H1 (cell line): Measurements from ENCODE around the gene MYPN. TPM values are rescaled to one million over a fixed set of nuclear protein-coding genes. Genes with fewer than 3 reads are reported as not detected.

Source experiments
- CTCF ChIA-PET: fragments of 300-600 bp; sonication (Branson Sonifier 250); formaldehyde crosslinking; loops from one replicate; lab custom pipeline; 2021; ENCODE audit not compliant: partially characterized antibody; lab: Charles Lee
- POLR2A ChIA-PET: fragments of 300-600 bp; sonication (Branson Sonifier 250); formaldehyde crosslinking; loops from one replicate; lab custom pipeline; 2021; ENCODE audit warnings: inconsistent platforms; ENCODE audit not compliant: partially characterized antibody; lab: Charles Lee
- DNase-seq, 2 experiments: peaks; one replicate each; pipeline versions ENCODE4 v3.0.0 to v3.0.0-alpha.2; 2010 to 2022; ENCODE audit warnings: low spot score in 2 of 2, low read depth in 1 of 2, mixed read lengths in 1 of 2
- FAIRE-seq: peaks from 2 replicates; lab custom pipeline; 2011; peaks lifted over from hg19 to GRCh38; lab: Jason Lieb, UNC
- H2AFZ ChIP-seq: 2 replicates; pipeline ENCODE4 v1.8.1; 2012; ENCODE audit warnings: low read length, inconsistent platforms
- H2AK5ac ChIP-seq: 2 replicates; pipeline ENCODE4 v1.6.1; 2013; ENCODE audit warnings: low read depth, low read length
- H2BK120ac ChIP-seq: replicated peaks from 2 replicates; pipeline ENCODE3; 2013; ENCODE audit warnings: low read depth, low read length, inconsistent platforms
- H2BK12ac ChIP-seq: 2 replicates; pipeline ENCODE4 v1.6.1; 2013; ENCODE audit warnings: low read depth, low read length
- H2BK15ac ChIP-seq: 2 replicates; pipeline ENCODE4 v1.6.1; 2013; ENCODE audit warnings: low read length
- H2BK20ac ChIP-seq: 2 replicates; pipeline ENCODE4 v1.6.1; 2013; ENCODE audit warnings: low read length
- H2BK5ac ChIP-seq: 2 replicates; pipeline ENCODE4 v1.6.1; 2013; ENCODE audit warnings: low read depth, low read length
- H3K14ac ChIP-seq: 2 replicates; pipeline ENCODE4 v1.6.1; 2013; ENCODE audit warnings: inconsistent platforms; ENCODE audit not compliant: insufficient read length
- H3K18ac ChIP-seq: 2 replicates; pipeline ENCODE4 v1.6.1; 2013; ENCODE audit warnings: low read length; ENCODE audit errors: extremely low read depth
- H3K23ac ChIP-seq: 2 replicates; pipeline ENCODE4 v1.6.1; 2013; ENCODE audit warnings: inconsistent platforms; ENCODE audit not compliant: insufficient read length
- H3K23me2 ChIP-seq: 2 replicates; pipeline ENCODE4 v1.6.1; 2013; ENCODE audit warnings: low read depth, low read length
- H3K27ac ChIP-seq: 2 replicates; pipeline ENCODE4 v1.6.1; 2011; ENCODE audit warnings: low read depth, low read length, inconsistent platforms
- H3K27me3 ChIP-seq, 4 experiments: replicated peaks in 1 of 4; 1 replicate in 1 of 4; 2 replicates in 3 of 4; pipeline versions ENCODE4 v1.6.1 to v1.8.1; 2011 to 2013; ENCODE audit warnings: low read length in 3 of 4, mild to moderate bottlenecking in 3 of 4, inconsistent platforms in 2 of 4, mixed read lengths in 2 of 4, moderate library complexity in 1 of 4; ENCODE audit not compliant: control insufficient read depth in 3 of 4, insufficient read depth in 3 of 4; ENCODE audit errors: extremely low read depth in 1 of 4
- H3K36me3 ChIP-seq, 4 experiments: 2 replicates each; pipeline versions ENCODE4 v1.6.1 to v1.8.1; 2011 to 2013; ENCODE audit warnings: mild to moderate bottlenecking in 4 of 4, low read length in 3 of 4, moderate library complexity in 2 of 4, control low read depth in 1 of 4, inconsistent platforms in 1 of 4; ENCODE audit not compliant: insufficient read depth in 4 of 4, control insufficient read depth in 2 of 4
- H3K4ac ChIP-seq: replicated peaks from 2 replicates; pipeline ENCODE3; 2013; ENCODE audit warnings: low read length, low read depth, mixed read lengths, inconsistent platforms; ENCODE audit not compliant: insufficient read length
- H3K4me1 ChIP-seq, 4 experiments: replicated peaks in 1 of 4; 1 replicate in 1 of 4; 2 replicates in 3 of 4; pipeline versions ENCODE4 v1.6.1 to v1.8.1; 2011 to 2013; ENCODE audit warnings: low read length in 3 of 4, inconsistent platforms in 2 of 4, mixed read lengths in 1 of 4; ENCODE audit not compliant: insufficient read depth in 4 of 4, control insufficient read depth in 3 of 4
- H3K4me2 ChIP-seq, 2 experiments: 2 replicates each; pipeline versions ENCODE4 v1.6.1 to v1.8.1; 2011 to 2013; ENCODE audit warnings: low read depth in 2 of 2, low read length in 2 of 2, control low read depth in 1 of 2, inconsistent platforms in 1 of 2, mild to moderate bottlenecking in 1 of 2; ENCODE audit not compliant: insufficient read depth in 1 of 2
- H3K4me3 ChIP-seq, 4 experiments: fragments of 200-600, 300-600 bp in 1 of 4; sonication (generic), shearing (Covaris generic), sonication (Bioruptor Twin) in 1 of 4; 2 replicates each; pipeline versions ENCODE4 v1.5.1 to v1.8.1; 2011 to 2016; ENCODE audit warnings: low read length in 4 of 4, low read depth in 3 of 4, control low read depth in 2 of 4, inconsistent platforms in 2 of 4, mild to moderate bottlenecking in 2 of 4, mixed read lengths in 1 of 4, moderate library complexity in 1 of 4; ENCODE audit not compliant: insufficient read depth in 2 of 4; ENCODE audit errors: extremely low read depth in 1 of 4
- H3K56ac ChIP-seq: replicated peaks from 2 replicates; pipeline ENCODE3; 2013; ENCODE audit warnings: low read depth, mild to moderate bottlenecking, mixed read lengths, low read length, inconsistent platforms; ENCODE audit not compliant: insufficient read length
- H3K79me1 ChIP-seq: 2 replicates; pipeline ENCODE4 v1.6.1; 2013; ENCODE audit warnings: low read depth, low read length, control low read depth
- H3K79me2 ChIP-seq, 2 experiments: 2 replicates each; pipeline versions ENCODE4 v1.6.1 to v1.8.1; 2012 to 2013; ENCODE audit warnings: low read length in 2 of 2, mild to moderate bottlenecking in 2 of 2, inconsistent platforms in 1 of 2; ENCODE audit not compliant: insufficient read depth in 2 of 2, control insufficient read depth in 1 of 2
- H3K9ac ChIP-seq, 4 experiments: replicated peaks in 1 of 4; 1 replicate in 1 of 4; 2 replicates in 3 of 4; pipeline versions ENCODE4 v1.6.1 to v1.8.1; 2011 to 2013; ENCODE audit warnings: low read depth in 3 of 4, low read length in 3 of 4, control low read depth in 2 of 4, mild to moderate bottlenecking in 2 of 4, moderate library complexity in 2 of 4, inconsistent platforms in 1 of 4; ENCODE audit errors: extremely low read depth in 1 of 4
- H3K9me3 ChIP-seq, 2 experiments: 2 replicates each; pipeline versions ENCODE4 v1.6.1 to v1.8.1; 2012 to 2013; ENCODE audit warnings: mild to moderate bottlenecking in 2 of 2, moderate library complexity in 2 of 2, control low read depth in 1 of 2, inconsistent platforms in 1 of 2, low read depth in 1 of 2, low read length in 1 of 2, mixed read lengths in 1 of 2; ENCODE audit not compliant: insufficient read depth in 2 of 2
- H4K20me1 ChIP-seq, 2 experiments: replicated peaks in 1 of 2; 2 replicates each; pipeline versions ENCODE3 to v1.8.1; 2011 to 2013; ENCODE audit warnings: inconsistent platforms in 2 of 2, low read length in 2 of 2, mild to moderate bottlenecking in 1 of 2; ENCODE audit not compliant: insufficient read depth in 2 of 2, control insufficient read depth in 1 of 2
- H4K5ac ChIP-seq: 2 replicates; pipeline ENCODE4 v1.6.1; 2013; ENCODE audit warnings: low read length, low read depth, mixed read lengths, inconsistent platforms; ENCODE audit not compliant: insufficient read length
- H4K8ac ChIP-seq: 2 replicates; pipeline ENCODE4 v1.8.0; 2013; ENCODE audit warnings: mild to moderate bottlenecking, moderate library complexity, low read length, inconsistent platforms; ENCODE audit not compliant: insufficient read depth; ENCODE audit errors: extremely low read depth
- H4K91ac ChIP-seq: replicated peaks from 2 replicates; pipeline ENCODE3; 2013; ENCODE audit warnings: low read length, mixed read lengths, inconsistent platforms; ENCODE audit not compliant: insufficient read length
- CTCF ChIP-seq, 3 experiments: IDR thresholded peaks; 1 replicate in 2 of 3; 2 replicates in 1 of 3; pipeline versions ENCODE4 v1.5.1 to v1.6.1; 2011; ENCODE audit warnings: low read length in 3 of 3, mild to moderate bottlenecking in 3 of 3, inconsistent platforms in 2 of 3, low read depth in 1 of 3, moderate library complexity in 1 of 3; ENCODE audit not compliant: insufficient read depth in 1 of 3; ENCODE audit errors: control extremely low read depth in 1 of 3
- RAD21 ChIP-seq, 2 experiments: IDR thresholded peaks in 1 of 2; conservative IDR thresholded peaks in 1 of 2; 2 replicates each; pipeline ENCODE4 v1.6.1; 2011; ENCODE audit warnings: low read depth in 2 of 2, low read length in 2 of 2, improper control_type of control experiment in 1 of 2, inconsistent platforms in 1 of 2, mild to moderate bottlenecking in 1 of 2, moderate library complexity in 1 of 2
- WGBS, 2 experiments: shearing (Covaris generic) in 1 of 2; methylation state at CpG; one replicate each; pipeline versions ENCODE4 v1.1.6 to v1.1.7; 2013 to 2015; ENCODE audit warnings: low lambda C conversion rate in 2 of 2, mixed read lengths in 2 of 2, inconsistent platforms in 1 of 2, low coverage in 1 of 2, missing lambda C conversion rate in 1 of 2; ENCODE audit not compliant: insufficient replicate concordance in 2 of 2, insufficient coverage in 1 of 2, insufficient read length in 1 of 2; ENCODE audit errors: extremely low coverage in 1 of 2, missing lambda C conversion rate in 1 of 2; 5-methylcytosine and 5-hydroxymethylcytosine counted together
- polyA plus RNA-seq, 7 experiments: library from polyadenylated mRNA; depleted of rRNA in 3 of 7; stranded (reverse) in 5 of 7; unstranded in 2 of 7; fragments of >200 nt in 5 of 7; fragments of 200-250 nt in 2 of 7; gene quantifications; 1 replicate in 5 of 7; 2 replicates in 1 of 7; 4 replicates in 1 of 7; pipeline versions ENCODE4 v1.2.1 to v1.2.3, GENCODE V29; 2011 to 2013; ENCODE audit warnings: missing spikeins in 2 of 7, mixed read lengths in 2 of 7
- total RNA-seq: library from RNA; stranded (reverse); fragmentation: NEBNext Ultra II Directional; extraction: Animal tissue kit (Norgen Biotek cat#: 25700); gene quantifications from 2 replicates; pipeline ENCODE4 v1.2.1, GENCODE V29; 2021
- TF ChIP-seq, protein P1 (sequence below): IDR thresholded peaks from 2 replicates; pipeline ENCODE4 v1.6.1; 2011; ENCODE audit warnings: low read depth, mild to moderate bottlenecking, low read length; ENCODE audit not compliant: insufficient read depth

Gene MYPN
- total and polyA plus RNA-seq, 2 of the 8 experiments (the other 6 are each of a cell fraction or from before 2014, with no cell fraction given): not detected

DNA sequence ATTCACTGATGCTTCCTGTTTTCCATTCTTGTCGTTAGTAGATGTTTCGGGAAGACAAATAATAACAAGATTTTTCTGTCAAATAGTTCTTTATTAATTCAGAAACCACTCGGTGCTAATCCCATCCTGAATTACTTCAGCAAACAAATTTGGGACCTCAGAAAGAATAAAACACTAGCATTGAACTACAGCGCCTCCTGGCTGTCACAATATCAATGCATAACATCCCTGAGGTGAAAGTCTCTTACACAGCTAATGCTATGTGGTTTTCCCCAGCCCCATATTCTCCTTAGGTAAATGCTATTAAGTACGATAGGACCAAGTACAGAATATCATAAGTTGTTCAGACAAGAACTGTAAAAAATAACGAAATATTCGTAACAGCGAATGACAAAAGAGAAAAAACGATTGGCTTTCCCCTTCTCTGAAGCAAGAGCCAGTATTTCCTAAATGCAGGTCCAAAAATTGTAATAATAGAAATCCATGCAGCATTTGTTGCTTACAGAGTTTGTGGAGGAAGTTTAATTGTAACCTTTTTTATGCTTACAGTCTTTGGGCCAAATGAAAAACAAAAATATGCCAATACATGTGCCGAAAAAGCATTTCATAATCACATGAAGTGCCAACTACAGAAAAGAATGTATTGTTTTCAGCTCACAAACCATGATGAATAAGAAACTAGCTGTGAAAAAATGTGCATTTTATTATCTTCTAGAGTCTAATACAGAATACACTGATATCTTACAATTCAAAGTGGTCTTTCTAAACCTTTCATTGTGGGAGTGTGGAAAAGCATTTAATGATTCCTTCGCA lies 47.3 kb downstream of the MYPN start:
- H3K79me1 ChIP-seq: no peaks in the 10 kb centered on the region
- no peaks in the 10 kb centered on the region for H3K27me3 ChIP-seq
- H3K18ac ChIP-seq: no peak overlapping the region
- H3K56ac ChIP-seq: no peak overlapping the region
- no peak overlapping the region for H2BK5ac ChIP-seq
- peaks cover 0 to 12% (median 9%) of the 10 kb centered on the region in 4 experiments; a peak in 5 of 7 replicates for H3K4me1 ChIP-seq
- no peak overlapping the region for H4K8ac ChIP-seq
- no peak for FAIRE-seq
- no peak overlapping the region for H2AK5ac ChIP-seq
- no peak overlapping the region for H2BK120ac ChIP-seq
- no peak overlapping the region for H2BK20ac ChIP-seq
- no peak overlapping the region for H4K91ac ChIP-seq
- no peak overlapping the region for H2AFZ ChIP-seq
- H2BK12ac ChIP-seq: no peak overlapping the region
- no peak for DNase-seq
- H4K5ac ChIP-seq: no peak overlapping the region
- no peak overlapping the region for H3K4ac ChIP-seq
- ChIA-PET POLR2A (interaction anchor here (0.7 to 1.1 kb wide), 4 partner anchors 84 to 213 kb away, joined by 3 to 4 read pairs (median 3); partner anchors contain the start of gene HNRNPH3), CTCF (interaction anchor here (0.5 to 7.3 kb wide), 38 partner anchors 8 to 368 kb away, joined by 3 to 49 read pairs (median 4); partner anchors contain the start of gene SIRT1)
- no peak overlapping the region for H3K27ac ChIP-seq
- H3K4me2 ChIP-seq: no peak overlapping the region
- no peaks in the 10 kb centered on the region for H4K20me1 ChIP-seq
- TF ChIP-seq CTCF (IDR thresholded peaks at IDR 0.05; ENCODE audit: control extremely low read depth in 1 of 3, insufficient read depth in 1 of 3, low read depth in 1 of 3, low read length in 3 of 3) (peak in 2 of 3 experiments; percentile 57 to 77; a peak in 3 of 4 replicates), RAD21 (IDR thresholded peaks at IDR 0.05 in 1 of 2, conservative IDR thresholded peaks at IDR 0.05 in 1 of 2; ENCODE audit: low read depth in 2 of 2, low read length in 2 of 2) (peak; percentile 80 to 83)
- TF ChIP-seq, protein P1, sequence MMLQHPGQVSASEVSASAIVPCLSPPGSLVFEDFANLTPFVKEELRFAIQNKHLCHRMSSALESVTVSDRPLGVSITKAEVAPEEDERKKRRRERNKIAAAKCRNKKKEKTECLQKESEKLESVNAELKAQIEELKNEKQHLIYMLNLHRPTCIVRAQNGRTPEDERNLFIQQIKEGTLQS: no peak
- TF ChIP-seq, all 59 proteins: peak for 2
- H3K14ac ChIP-seq: no peak overlapping the region
- no peaks in the 10 kb centered on the region for H3K79me2 ChIP-seq
- H3K9me3 ChIP-seq: no peaks in the 10 kb centered on the region
- no peaks in the 10 kb centered on the region for H3K36me3 ChIP-seq
- no peak overlapping the region for H3K9ac ChIP-seq
- H3K23me2 ChIP-seq: no peaks in the 10 kb centered on the region; the same call in 1 of the 2 replicates
- no peak overlapping the region for H2BK15ac ChIP-seq
- H3K4me3 ChIP-seq: no peak overlapping the region
- 58% methylated on average over 11 of the region's 11 CpGs; no CpG with 5 or more reads in 1 of the 2 experiments for WGBS, 2 experiments
- no peak overlapping the region for H3K23ac ChIP-seq
